Bone marrow (tissue), 2 donors: ENCODE results near the gene PTGFRN.
A peak's percentile ranks its signal among the peaks of the same experiment; 100 is the strongest.
"Not testable (repeated sequence)": the region's sequence is repeated elsewhere in the genome, so short reads cannot be mapped to it uniquely, and the experiment has no call there.

ENCODE experiments used
- DNase-seq, 2 donors: peaks; one replicate each; lab custom pipeline; 2025; lab: John Stamatoyannopoulos, UW

PTGFRN gene

GRCh38 chr1:116971965-116972673 is 62.4 kb downstream of the PTGFRN start:
- no peak for DNase-seq

GRCh38 chr1:116972674-116973030 is 62.9 kb downstream of the PTGFRN start:
- no peak for DNase-seq

- DNase-seq: not testable (repeated sequence)
These were observed 70.6 kb downstream of the PTGFRN start for GRCh38 chr1:116980309-116980708.

DNA sequence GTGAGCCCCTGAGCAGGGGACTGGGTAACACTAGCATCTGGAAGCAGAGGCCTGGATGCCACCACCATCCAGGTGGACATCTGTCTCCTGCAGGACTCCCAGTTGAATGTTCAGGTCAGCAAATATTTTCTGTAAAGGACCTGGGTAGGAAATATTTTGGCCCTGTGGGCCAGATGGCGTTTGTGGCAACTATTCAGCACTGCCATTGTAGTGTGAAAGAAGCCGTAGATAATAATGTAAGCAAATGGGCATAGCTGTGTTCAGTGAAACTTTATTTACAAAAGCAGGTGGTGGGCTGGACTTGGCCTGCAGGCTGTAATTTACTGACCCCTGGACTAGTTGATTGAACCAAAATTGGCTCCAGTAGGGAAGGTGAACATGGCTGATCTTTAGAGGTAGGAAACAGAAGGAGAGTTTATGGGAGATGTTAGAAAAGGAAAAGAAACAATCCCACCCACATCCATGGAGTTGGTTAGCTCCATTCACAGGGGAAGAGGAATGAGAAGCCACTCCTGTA is 71.9 kb downstream of the PTGFRN start:
- DNase-seq: no peak

DNA sequence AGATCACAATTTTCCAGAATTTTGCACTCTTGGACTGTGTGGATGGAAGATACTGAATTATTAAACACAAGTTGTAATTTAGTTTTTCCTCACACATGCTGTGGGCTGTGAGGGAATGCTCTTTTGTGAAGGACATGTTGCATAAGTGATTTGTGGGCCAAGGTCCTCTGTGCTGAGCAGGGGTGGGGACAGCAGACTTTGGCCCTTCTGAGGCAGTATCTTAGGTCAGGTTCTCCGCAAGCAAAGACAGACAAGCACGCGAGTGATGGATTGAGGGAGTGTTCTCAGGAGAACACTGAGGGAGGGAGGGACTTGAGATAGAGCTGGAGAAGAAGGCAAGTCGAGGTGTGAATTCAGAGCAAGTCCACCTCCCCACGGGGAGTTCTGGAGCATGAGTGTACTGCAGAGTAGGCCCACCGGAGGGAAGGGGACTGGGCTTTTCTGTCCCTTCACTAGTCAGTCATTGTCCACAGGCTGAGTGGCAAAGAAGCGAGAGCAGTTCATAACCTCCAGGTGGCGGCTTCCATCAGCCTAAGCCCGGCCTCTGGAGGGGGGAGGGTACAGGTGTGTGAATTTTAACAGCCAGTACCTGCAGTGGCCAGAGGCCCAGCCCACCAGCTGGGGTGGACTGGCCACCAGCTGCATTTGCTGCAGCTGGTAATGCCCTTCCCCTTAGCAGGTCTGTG is 72.7 kb downstream of the PTGFRN start:
- no peak for DNase-seq

- no peak for DNase-seq
These were observed 73.4 kb downstream of the PTGFRN start for GRCh38 chr1:116983112-116983511.

DNA sequence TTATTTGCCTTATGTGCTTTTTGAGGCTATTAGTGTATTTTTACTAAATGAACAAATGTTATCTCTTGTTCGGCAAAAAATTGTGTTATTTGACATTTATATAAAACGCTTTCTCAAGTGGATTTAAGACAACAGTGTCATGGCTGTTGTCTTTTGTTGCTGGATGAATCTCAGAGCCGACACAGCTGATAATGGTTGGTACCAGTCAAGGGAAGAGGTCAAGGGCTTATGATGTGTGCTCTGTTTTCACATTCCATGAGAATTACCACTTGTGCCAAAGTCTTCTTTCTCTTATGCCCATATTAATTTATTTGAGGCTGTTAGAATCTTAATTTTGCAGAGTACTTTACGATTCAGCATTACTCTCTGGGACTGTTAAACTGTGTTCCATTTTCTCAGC is 74.0 kb downstream of the PTGFRN start:
- no peak for DNase-seq

- DNase-seq: no peak
These were observed 74.9 kb downstream of the PTGFRN start for GRCh38 chr1:116984406-116985160.

DNA sequence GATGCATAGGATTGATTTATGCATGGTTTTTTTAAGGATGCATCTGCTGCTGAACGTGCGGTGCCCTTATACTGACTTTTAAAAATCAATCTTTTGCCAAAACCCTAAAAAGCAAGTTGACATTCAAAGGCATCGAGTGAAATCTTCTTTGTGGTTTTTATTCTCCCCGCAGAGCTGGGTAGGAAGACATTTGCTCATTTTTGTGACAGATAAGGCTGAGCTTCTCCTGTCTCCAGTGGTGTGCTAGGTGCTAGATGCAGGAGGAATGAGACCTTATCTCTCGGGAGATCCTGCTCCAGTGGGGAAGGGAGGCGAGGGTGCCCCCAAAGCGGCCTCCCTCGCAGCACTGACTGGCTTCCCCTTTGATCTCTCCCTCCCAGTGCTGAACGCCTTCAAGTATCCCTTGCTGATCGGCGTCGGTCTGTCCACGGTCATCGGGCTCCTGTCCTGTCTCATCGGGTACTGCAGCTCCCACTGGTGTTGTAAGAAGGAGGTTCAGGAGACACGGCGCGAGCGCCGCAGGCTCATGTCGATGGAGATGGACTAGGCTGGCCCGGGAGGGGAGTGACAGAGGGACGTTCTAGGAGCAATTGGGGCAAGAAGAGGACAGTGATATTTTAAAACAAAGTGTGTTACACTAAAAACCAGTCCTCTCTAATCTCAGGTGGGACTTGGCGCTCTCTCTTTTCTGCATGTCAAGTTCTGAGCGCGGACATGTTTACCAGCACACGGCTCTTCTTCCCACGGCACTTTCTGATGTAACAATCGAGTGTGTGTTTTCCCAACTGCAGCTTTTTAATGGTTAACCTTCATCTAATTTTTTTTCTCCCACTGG is 76.9 kb downstream of the PTGFRN start:
- DNase-seq: no peak

GRCh38 chr1:116987256-116987555 is 77.5 kb downstream of the PTGFRN start:
- DNase-seq: no peak

DNA sequence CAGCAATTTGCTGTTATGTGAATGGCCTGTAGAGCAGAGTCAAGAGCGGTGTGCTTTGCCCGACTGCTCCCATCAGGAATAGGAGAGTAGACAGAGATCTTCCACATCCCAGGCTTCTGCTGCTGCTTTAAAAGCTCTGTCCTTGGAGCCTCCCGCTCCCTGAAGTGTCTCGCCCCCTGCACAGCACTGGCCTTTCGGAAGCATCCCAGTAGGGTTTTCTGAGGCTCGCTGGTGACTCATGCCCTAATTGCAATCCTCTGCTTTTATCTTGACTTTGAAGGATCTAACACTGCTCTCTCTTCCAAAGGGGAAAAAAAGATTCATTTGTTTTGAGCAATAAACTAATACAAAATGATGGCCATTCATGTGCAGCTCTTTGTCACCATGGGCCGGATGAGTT is 78.5 kb downstream of the PTGFRN start:
- no peak for DNase-seq

DNA sequence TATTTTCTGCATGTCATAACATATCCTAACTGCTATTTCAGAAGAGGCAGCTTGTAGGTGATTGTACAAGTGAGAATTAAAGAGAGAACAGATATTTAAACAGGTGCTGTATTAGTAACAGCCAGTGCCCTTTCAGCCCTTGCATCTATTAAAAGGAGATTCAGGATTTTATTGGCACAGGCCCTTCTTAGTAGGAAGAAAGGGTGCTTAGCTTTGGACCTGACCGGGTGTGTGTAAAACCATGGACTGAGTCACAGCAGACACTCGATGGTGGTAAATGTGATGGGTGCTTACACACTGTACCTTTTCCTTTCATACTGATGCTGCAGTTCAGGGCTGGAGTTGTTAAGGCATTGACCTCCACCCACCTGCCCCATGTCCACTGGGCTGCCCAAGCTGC is 79.2 kb downstream of the PTGFRN start:
- DNase-seq: no peak

DNA sequence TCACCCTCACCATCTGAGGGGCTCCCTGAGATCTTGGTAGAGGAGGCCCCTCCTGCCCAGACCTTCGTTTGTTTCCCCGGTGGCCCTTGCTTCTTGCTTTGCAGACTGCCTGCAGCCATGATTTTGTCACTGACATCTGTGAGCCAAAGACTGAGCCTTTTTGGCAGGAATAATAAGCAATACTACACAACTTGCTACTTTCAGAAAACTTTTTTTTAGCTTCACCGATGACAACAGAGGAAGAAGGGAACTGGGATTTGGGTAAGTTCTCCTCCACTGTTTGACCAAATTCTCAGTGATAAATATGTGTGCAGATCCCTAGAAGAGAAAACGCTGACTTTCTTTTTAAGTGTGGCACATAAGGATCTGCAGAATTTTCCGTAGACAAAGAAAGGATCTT is 80.1 kb downstream of the PTGFRN start:
- no peak for DNase-seq

DNA sequence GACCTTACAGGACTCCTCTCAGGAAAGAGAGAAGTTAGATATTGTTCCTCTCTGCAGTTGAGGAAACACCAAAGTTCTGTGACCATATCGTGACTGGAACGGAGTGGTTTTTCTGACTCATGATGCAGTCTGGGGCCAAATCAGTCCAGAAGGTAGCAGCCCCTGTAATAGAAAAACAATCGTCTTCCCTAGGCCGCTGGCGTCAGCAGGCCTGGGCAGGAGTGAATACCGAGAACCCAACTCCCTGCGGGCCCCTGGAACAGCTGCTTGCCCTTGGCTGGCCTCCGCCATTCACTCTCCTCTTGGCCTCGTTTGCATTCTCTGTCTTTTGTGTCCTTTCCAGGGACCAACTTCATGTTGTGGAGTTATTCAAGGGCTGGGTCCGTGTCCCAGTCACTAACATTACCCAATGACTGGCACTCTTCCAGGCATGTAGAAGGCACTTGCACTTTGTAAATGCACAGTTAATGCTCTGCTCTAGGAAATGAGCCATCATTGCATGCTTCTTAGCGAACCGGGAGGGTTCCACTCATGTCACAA is 81.0 kb downstream of the PTGFRN start:
- peak in 1 of 2 donors; percentile 35 for DNase-seq

DNA sequence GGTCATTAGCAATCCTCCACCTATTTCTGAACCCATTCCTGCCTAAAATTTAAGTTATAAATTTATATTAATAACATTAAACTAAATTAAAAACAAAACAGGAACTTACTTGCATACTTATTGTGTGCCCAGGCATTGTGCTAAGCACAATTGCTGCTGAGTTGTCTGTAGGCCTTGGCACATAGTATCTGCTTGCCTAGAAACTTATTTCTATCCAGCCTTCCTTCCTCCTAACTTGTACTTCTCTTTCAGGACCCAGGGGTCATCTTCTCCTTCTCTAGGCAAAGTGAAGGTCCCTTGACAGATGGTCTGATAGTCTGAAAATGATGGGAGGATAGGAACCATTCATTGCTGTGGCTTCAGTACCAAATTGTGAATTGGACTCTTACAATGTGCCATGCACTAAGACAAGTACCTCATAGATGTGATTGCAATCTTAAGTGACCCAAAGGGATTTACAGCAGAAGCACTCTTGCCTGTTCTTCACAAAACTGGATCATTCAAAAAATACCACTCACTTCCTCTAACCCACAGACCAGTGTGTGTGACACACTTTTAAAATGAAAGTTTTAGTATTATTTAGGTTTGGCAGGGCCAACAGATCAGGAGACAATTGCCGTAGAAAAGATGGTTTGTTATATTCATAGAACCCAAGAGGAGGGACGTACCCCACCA is 81.6 kb downstream of the PTGFRN start:
- no peak for DNase-seq

DNA sequence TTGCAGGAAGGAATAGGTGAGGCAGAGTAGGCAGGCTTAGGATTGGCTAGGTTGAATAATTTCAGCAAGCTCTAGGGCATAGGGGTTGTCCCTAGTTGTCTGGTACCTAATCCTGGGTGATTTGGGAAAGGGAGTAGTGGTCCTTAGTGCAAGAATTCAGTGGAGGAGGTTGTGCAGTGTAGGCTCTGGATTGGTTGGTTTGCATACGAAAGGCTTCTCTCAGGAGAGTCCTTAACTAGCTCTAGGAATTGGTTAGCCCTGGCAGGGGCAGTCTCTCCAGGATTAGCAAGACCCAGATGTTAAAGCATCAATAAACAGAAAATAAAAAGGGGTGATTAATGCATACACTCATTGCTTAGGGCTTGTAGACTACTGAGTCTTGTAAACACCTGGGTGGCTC is 82.2 kb downstream of the PTGFRN start:
- DNase-seq: no peak

DNA sequence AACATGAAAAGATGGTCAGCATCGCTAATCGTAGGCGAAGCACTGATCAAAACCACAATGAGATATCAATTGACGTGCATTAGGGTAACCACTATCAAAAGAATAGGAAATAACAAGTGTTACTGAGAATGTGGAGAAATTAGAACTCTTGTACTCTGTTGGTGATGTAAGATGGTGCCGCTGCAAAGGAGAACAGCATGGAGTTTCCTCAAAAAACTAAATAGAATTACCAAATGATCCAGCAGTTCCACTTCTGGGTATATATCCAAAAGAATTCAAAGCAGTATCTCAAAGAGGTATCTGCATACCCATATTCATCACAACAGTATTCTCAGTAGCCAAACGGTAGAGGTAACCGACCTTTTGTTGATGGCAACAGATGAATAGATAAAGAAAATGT is 83.6 kb downstream of the PTGFRN start:
- no peak for DNase-seq

DNA sequence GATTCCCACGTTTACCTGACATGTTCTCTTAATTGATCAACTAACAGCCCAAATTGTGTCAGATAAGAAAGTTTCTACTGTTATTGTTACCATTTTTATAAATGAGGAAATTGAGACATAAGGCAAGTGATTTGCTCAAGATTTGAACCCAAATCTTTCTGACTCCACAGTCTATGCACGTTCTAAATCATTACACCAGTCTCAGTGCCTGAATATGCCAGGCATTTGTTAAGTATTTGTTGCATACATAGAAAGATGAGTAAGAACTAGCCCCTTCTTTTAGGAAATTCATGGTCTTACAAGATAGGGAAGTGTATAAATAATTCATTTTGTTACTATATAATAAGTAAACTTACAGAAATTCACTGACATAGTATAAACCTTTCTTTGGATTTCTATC is 84.7 kb downstream of the PTGFRN start:
- DNase-seq: no peak

DNA sequence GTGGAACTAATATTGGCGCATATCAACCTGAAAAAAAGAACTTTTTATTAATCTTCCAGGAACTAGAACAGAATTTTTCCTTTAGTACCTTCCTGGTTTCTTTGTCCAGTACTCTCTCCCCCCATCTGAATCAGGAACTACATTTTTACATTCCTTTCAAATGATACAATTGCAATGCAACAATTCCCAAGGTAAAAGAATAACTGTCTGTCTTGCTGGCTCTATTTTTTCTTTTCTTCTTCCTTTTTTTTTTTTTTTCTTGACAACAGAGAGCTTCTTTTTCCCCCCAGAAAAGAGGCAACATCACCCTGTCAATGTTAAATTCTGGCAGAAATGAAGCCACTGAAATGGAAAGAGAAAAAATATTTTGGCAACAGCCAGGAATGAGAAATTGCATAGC is 87.3 kb downstream of the PTGFRN start:
- DNase-seq: no peak

- DNase-seq: no peak
These were observed 87.9 kb downstream of the PTGFRN start for GRCh38 chr1:116997636-116998035.

DNA sequence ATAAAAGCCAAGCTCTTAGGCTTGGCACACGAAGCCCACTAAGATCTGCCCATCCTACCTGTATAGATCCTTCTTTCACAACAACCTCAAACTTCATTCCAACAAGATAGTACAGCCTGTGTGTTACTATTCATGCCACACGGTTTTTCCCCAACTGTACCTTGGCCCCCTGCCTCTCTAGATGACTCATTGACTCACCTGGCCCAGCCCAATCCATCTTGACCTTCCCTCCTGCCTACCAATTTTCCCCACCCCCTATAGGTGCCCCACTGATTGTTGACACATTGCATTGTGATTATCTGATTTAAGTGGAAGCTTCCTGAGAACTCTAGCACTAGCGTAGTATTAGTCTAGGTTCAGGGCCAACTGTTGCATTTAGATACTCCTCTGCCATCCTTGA is 89.9 kb downstream of the PTGFRN start:
- DNase-seq: no peak
